Measurements from ENCODE around the gene TMC6.

- TF ChIP-seq EZH2 (IDR thresholded peaks at IDR 0.05; ENCODE audit: low read length) (no peak), CTCF (optimal IDR thresholded peaks at IDR 0.05 in 1 of 3, IDR thresholded peaks at IDR 0.05 in 1 of 3, conservative IDR thresholded peaks at IDR 0.05 in 1 of 3; ENCODE audit: extremely low read depth in 1 of 3, insufficient read depth in 2 of 3, low read length in 3 of 3) (no peak)
Measured at GRCh38 chr17:78114831-78115723, 13.5 kb downstream of the TMC6 start.

All from keratinocyte (primary cell).